GM12873 (cell line): ENCODE results near the gene IFRD1.

Experiments used
- TF ChIP-seq, protein P1 (sequence below): IDR thresholded peaks from 2 replicates; pipeline ENCODE4 v1.5.1; 2012; ENCODE audit warnings: low read depth, mild to moderate bottlenecking, moderate library complexity, low read length, control low read depth; ENCODE audit not compliant: insufficient read depth; ENCODE audit errors: missing control alignments

IFRD1 gene

DNA sequence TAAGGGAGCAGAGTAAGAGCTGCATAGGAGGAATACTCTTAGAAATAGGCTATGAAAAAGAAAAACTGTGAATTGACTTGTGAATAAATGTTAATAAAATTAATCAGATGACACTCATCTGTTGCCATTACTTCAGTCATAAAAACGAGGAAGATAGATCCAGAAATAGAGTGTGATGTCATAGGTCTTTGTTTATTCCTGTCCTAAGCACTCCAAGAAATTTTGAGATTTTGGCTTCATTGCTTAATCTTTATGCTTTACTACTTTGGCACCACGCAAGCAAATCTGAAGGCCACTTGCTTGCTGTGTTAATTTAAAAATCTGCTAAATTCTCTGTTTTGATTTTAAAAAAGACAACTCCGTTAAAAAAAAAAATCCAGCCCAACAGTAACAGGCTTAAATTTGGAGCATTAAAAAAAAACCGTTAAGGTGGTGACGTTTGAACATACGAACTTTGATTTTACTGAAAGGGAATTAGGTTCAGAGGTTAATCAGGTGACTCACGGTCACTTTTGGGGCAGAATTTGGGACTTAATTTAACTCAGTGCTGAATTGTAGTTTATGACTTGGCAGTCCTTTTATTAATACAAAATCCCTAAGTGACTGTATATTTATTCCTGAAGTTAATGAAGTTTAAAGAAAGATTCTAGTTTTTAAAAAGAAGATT, 3.4 kb downstream of the IFRD1 start:
- TF ChIP-seq, protein P1, sequence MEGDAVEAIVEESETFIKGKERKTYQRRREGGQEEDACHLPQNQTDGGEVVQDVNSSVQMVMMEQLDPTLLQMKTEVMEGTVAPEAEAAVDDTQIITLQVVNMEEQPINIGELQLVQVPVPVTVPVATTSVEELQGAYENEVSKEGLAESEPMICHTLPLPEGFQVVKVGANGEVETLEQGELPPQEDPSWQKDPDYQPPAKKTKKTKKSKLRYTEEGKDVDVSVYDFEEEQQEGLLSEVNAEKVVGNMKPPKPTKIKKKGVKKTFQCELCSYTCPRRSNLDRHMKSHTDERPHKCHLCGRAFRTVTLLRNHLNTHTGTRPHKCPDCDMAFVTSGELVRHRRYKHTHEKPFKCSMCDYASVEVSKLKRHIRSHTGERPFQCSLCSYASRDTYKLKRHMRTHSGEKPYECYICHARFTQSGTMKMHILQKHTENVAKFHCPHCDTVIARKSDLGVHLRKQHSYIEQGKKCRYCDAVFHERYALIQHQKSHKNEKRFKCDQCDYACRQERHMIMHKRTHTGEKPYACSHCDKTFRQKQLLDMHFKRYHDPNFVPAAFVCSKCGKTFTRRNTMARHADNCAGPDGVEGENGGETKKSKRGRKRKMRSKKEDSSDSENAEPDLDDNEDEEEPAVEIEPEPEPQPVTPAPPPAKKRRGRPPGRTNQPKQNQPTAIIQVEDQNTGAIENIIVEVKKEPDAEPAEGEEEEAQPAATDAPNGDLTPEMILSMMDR: no peak

DNA sequence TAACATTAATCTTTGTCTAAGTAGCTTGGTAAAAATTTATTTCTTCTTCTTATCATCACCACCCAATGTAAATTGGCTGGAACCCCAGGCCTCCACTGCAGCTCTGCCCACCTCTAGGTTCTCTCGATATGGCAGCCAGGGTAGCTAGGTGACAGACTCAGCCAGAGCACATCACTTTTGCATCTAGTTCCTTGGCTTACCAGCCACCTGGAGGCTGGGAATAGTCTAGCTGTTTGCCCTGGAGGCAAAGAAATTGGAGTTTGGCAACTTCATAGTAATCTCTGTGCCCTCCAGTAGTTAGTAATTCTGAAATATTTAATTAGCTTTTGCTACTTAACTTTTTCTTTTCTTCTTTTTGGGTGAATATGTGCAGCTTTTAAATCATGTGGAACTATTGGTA, 9.4 kb downstream of the IFRD1 start:
- TF ChIP-seq, protein P1: no peak

DNA sequence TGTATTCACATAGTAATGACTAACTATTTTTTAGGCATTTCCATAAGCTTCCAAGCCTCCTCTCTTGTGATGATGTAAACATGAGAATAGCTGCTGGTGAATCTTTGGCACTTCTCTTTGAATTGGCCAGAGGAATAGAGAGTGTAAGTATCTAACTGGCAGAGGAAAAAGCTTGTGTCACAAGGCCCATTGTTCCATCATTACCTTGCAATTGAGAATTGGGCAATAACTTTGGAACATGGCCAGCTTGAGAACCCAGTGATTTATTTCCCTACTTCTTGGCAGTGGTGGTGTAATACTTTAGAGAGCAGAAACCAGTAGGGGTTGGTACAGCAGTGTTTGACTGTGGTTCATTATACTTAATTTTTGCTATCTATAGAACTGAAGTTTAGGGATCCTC, 12.0 kb downstream of the IFRD1 start:
- TF ChIP-seq, protein P1: no peak

DNA sequence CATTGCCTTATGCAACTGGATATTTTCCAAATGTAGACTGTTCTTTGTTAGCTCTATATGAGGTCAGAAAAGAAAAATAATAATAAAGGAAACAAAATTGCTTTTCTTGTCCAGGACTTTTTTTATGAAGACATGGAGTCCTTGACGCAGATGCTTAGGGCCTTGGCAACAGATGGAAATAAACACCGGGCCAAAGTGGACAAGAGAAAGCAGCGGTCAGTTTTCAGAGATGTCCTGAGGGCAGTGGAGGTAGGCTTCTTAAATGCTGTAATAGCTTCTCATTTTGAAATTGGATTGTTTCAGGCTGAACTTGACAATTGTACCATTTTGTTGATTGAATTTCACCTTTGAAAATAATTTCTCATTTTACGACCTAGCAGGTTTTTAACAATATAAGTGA, 17.6 kb downstream of the IFRD1 start:
- TF ChIP-seq, protein P1: no peak

DNA sequence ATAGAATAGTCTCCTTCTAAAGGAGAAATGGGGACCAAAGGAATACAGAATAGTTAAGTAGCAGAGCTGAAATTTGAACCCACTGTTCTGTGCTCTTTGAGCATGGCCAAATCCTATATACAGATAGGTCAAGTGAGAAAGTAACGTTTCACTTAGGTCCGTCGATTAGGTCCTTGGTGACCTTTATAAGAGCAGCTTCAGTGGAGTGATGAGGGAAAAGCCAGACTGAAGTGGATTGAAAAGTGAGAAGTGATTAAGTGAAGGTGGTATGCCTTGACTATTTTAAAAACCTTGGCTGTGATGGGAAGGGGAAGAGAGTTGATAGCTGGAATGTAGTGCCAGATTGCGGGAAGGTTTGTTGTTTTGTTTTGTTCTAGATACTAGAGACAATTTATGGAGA, 19.9 kb downstream of the IFRD1 start:
- TF ChIP-seq, protein P1: no peak

DNA sequence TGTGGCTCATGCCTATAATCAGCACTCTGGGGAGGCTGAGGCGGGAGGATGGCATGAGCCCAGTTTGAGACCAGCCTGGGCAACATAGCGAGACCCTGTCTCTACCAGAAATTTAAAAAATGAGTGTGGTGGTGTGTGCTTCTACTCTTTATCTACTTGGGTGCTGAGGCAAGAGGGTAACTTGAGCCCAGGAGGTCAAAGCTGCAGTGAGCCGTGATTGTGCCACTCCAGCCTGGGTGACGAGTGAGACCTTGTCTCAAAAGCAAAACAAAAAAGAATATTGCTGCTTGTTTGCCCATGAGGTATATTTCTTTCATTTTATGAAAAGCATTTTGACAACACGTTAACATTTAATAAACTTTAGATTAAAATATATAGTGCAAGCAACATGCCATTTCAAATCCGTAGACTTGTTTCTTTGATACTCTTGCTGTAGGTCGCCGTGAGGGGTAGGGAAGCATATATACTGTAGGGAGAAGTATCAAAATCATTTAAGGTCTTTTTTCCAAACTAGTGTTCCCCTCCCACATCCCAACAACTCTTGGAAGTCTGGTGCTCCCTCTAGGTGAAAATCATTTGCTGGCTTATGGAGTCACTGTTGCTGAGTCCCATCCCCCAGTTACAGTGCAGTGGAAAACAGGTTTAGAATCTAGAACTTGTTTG, 26.3 kb downstream of the IFRD1 start:
- TF ChIP-seq, protein P1: no peak

DNA sequence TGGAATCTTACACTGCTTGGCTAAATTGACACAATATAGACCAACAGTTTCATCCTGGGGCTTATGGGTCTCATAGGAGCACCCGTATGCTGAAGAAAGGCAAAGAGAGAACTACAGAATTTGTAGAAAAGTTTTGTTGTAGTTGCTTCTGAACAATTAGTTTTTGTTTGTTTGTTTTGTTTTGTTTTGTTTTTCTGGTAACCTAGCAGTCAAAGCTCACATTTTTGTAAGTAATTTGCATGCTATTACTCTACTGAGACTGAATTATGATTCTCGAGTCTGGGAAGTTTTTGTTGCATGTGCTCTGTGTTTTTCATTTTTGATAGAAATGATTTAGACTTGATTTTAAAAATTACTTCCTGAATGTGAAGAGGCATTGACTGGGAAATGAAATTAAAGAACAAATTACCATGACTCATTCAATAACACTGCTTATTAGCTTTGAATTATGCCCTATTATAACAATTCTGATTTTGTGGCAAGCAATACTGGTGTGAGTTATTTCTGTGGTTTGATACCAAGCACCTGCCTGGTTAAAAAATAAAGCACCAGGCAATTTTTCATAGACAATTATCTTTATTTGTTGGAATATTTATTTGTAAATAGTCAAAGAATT, 31.0 kb downstream of the IFRD1 start:
- TF ChIP-seq, protein P1: no peak
